RWPE1 (cell line): Measurements from ENCODE around the gene SCARF1.
A peak's percentile ranks its signal among the peaks of the same experiment; 100 is the strongest.
"Not testable (repeated sequence)": the region's sequence is repeated elsewhere in the genome, so short reads cannot be mapped to it uniquely, and the experiment has no call there.

Source experiments
- CTCF ChIA-PET: fragments of 350-600 bp; sonication (Branson Sonifier 250); formaldehyde crosslinking; extraction: SDS; loops from one replicate; lab custom pipeline; 2021; lab: Yijun Ruan, JAX
- POLR2A ChIA-PET: fragments of 400-600 bp; formaldehyde crosslinking; extraction: SDS; loops from one replicate; lab custom pipeline; 2020; ENCODE audit warnings: antibody characterized with exemption; ENCODE audit not compliant: low non-redundant PET; lab: Yijun Ruan, JAX
- DNase-seq: peaks from one replicate; pipeline ENCODE4 v3.0.0; 2012; ENCODE audit warnings: low spot score
- H3K27ac ChIP-seq: fragments of 450-650 bp; 2 replicates; pipeline ENCODE4 v1.5.1; 2017
- TF ChIP-seq, protein P1 (sequence below): fragments of 450-650 bp; conservative IDR thresholded peaks from 2 replicates; pipeline ENCODE4 v1.5.1; 2017; ENCODE audit warnings: low read depth, mild to moderate bottlenecking

SCARF1 gene

GRCh38 chr17:1683459-1683858 is 37.9 kb upstream of the SCARF1 start:
- H3K27ac ChIP-seq, result peak overlapping the region; percentile 88
- POLR2A ChIA-PET, result interaction anchor here (0.6 to 1.4 kb wide), 3 partner anchors 16 to 33 kb away, joined by 3 to 7 read pairs (median 6); no protein-coding TSS in a partner anchor
- DNase-seq, result no peak
- CTCF ChIA-PET, result interaction anchor here (0.6 to 1.0 kb wide), 2 partner anchors 30 to 34 kb away, joined by 3 to 5 read pairs; partner anchors contain the start of gene RILP
- TF ChIP-seq, protein P1, sequence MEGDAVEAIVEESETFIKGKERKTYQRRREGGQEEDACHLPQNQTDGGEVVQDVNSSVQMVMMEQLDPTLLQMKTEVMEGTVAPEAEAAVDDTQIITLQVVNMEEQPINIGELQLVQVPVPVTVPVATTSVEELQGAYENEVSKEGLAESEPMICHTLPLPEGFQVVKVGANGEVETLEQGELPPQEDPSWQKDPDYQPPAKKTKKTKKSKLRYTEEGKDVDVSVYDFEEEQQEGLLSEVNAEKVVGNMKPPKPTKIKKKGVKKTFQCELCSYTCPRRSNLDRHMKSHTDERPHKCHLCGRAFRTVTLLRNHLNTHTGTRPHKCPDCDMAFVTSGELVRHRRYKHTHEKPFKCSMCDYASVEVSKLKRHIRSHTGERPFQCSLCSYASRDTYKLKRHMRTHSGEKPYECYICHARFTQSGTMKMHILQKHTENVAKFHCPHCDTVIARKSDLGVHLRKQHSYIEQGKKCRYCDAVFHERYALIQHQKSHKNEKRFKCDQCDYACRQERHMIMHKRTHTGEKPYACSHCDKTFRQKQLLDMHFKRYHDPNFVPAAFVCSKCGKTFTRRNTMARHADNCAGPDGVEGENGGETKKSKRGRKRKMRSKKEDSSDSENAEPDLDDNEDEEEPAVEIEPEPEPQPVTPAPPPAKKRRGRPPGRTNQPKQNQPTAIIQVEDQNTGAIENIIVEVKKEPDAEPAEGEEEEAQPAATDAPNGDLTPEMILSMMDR, result no peak

DNA sequence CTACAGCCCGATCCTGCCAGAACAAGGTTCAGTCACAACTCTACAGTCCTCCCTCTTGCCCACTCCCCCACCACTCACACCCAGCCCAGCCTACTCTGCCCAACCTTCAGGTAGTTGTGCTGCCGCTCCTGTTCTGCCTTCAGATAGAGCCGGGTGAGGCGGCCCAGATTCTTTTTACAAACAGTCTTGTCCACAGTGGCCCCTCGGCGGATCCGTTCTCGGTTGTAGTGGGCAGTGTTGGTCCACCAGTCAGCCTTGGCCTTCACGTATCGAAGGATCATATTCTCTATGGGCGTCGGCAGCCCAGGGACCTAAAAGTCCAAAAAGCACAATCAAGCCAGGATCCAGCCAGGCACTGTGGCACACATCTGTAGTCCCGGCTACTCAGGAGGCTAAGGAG is 30.9 kb upstream of the SCARF1 start:
- H3K27ac ChIP-seq, result no peak overlapping the region
- TF ChIP-seq, protein P1, result no peak
- ChIA-PET POLR2A (no interaction called here), CTCF (no interaction called here)
- DNase-seq, result no peak

- CTCF ChIA-PET, result interaction anchor here (0.5 to 0.6 kb wide), 2 partner anchors 48 to 110 kb away, joined by 3 read pairs; no protein-coding TSS in a partner anchor
- peak overlapping the region; percentile 37 for H3K27ac ChIP-seq
- TF ChIP-seq, protein P1, result no peak
- POLR2A ChIA-PET, result no interaction called here
- no peak for DNase-seq
Measured at GRCh38 chr17:1673041-1673785, 27.7 kb upstream of the SCARF1 start.

GRCh38 chr17:1663934-1664333 is 18.4 kb upstream of the SCARF1 start:
- H3K27ac ChIP-seq, DNase-seq, POLR2A ChIA-PET, CTCF ChIA-PET: not testable (repeated sequence)

DNA sequence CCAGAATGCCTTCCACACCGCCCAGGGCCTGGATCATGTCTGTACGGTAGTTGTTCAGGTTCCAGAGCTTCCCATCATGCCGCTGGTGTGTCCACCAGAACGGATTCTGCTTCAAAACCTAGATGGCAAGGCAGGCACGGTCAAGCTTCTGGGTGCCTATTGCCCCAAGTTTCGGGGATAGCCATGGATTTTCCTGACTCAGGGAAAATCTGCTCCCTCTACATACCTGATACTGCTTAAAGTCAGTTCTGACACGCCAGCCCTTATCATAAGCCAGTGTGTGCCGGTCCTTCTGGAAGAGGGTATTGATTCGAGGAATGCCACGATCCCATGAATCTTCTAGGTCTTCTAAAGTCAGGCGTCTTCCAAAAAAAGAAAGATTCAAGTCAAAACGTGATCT is 15.5 kb upstream of the SCARF1 start:
- CTCF ChIA-PET, result interaction anchor here (0.6 to 1.6 kb wide), 2 partner anchors 9 to 1003 kb away, joined by 3 to 4 read pairs; no protein-coding TSS in a partner anchor
- TF ChIP-seq, protein P1, result no peak
- POLR2A ChIA-PET, result interaction anchor here (0.5 to 0.6 kb wide), 2 partner anchors 12 to 22 kb away, joined by 3 read pairs; partner anchors contain the start of gene RILP
- H3K27ac ChIP-seq, result peak overlapping the region; percentile 6; the same call in 1 of the 2 replicates
- no peak for DNase-seq

- TF ChIP-seq, protein P1, result no peak
- CTCF ChIA-PET, result no interaction called here
- no peak for DNase-seq
- no peak overlapping the region for H3K27ac ChIP-seq
- POLR2A ChIA-PET, result interaction anchor here (0.6 kb wide), 1 partner anchor 9 kb away, joined by 4 read pairs; no protein-coding TSS in a partner anchor
Measured at GRCh38 chr17:1658100-1658499, 12.6 kb upstream of the SCARF1 start.

GRCh38 chr17:1653735-1654134 is 8.2 kb upstream of the SCARF1 start:
- DNase-seq, result no peak
- H3K27ac ChIP-seq, result peak overlapping the region; percentile 23
- CTCF ChIA-PET, result no interaction called here
- TF ChIP-seq, protein P1, result no peak
- POLR2A ChIA-PET, result no interaction called here

GRCh38 chr17:1652794-1653193 is 7.3 kb upstream of the SCARF1 start:
- POLR2A ChIA-PET, DNase-seq: not testable (repeated sequence)
- H3K27ac ChIP-seq, result peak overlapping the region; percentile 100
- CTCF ChIA-PET, result interaction anchor here (0.6 kb wide), 3 partner anchors 12 to 1044 kb away, joined by 3 to 8 read pairs (median 3); no protein-coding TSS in a partner anchor
